GM23338 (cell line): ENCODE results near the gene KLHL12. TPM values are rescaled to one million over a fixed set of nuclear protein-coding genes. Genes with fewer than 3 reads are reported as not detected.

ENCODE experiments used
- ATAC-seq: fragments of 200-7000 bp; cut with Tn5 transposase; 3 replicates; pipeline ENCODE4 v1.9.1; 2020
- DNase-seq: peaks from one replicate; pipeline ENCODE4 v3.0.0-alpha.2; 2015; ENCODE audit warnings: low spot score
- H2AFZ ChIP-seq: fragments of 200-600 bp; sonication (generic); 2 replicates; pipeline ENCODE4 v1.8.0; 2016; ENCODE audit warnings: antibody characterized with exemption, mild to moderate bottlenecking, moderate library complexity
- H3F3A ChIP-seq: fragments of 200-600 bp; sonication (generic); replicated peaks from 2 replicates; pipeline ENCODE4 v1.8.0; 2017; ENCODE audit warnings: antibody characterized with exemption, mixed run types, low read depth
- H3K27ac ChIP-seq: fragments of 200-600 bp; sonication (generic); 2 replicates; pipeline ENCODE4 v1.6.1; 2016; ENCODE audit warnings: low read depth
- H3K27me3 ChIP-seq: fragments of 200-600 bp; sonication (generic); 2 replicates; pipeline ENCODE4 v1.8.0; 2016; ENCODE audit warnings: mild to moderate bottlenecking, mixed run types, moderate library complexity; ENCODE audit not compliant: insufficient read depth
- H3K36me3 ChIP-seq: fragments of 200-600 bp; sonication (generic); 2 replicates; pipeline ENCODE4 v1.8.0; 2016; ENCODE audit warnings: mild to moderate bottlenecking; ENCODE audit not compliant: insufficient read depth
- H3K4me1 ChIP-seq: fragments of 200-600 bp; sonication (generic); 2 replicates; pipeline ENCODE4 v1.8.0; 2016; ENCODE audit warnings: mild to moderate bottlenecking, moderate library complexity; ENCODE audit not compliant: insufficient read depth
- H3K4me2 ChIP-seq: fragments of 200-600 bp; sonication (generic); 2 replicates; pipeline ENCODE4 v1.7.1; 2017; ENCODE audit warnings: mixed run types
- H3K4me3 ChIP-seq: fragments of 200-600 bp; sonication (generic); 2 replicates; pipeline ENCODE4 v1.6.1; 2016; ENCODE audit warnings: mixed run types
- H3K79me2 ChIP-seq: fragments of 200-600 bp; sonication (generic); replicated peaks from 2 replicates; pipeline ENCODE4 v1.8.0; 2017; ENCODE audit warnings: mild to moderate bottlenecking; ENCODE audit not compliant: insufficient read depth
- H3K9me2 ChIP-seq: fragments of 200-600 bp; sonication (generic); 2 replicates; pipeline ENCODE4 v1.8.0; 2017; ENCODE audit not compliant: insufficient read depth
- H4K20me1 ChIP-seq: fragments of 200-600 bp; sonication (generic); replicated peaks from 2 replicates; pipeline ENCODE4 v1.8.0; 2017; ENCODE audit warnings: mild to moderate bottlenecking; ENCODE audit not compliant: insufficient read depth
- H3K27ac Mint-ChIP-seq: 2 replicates; pipeline ENCODE4 v1.8.0; 2020; ENCODE audit warnings: inconsistent platforms, mild to moderate bottlenecking, moderate library complexity, mixed read lengths
- H3K27me3 Mint-ChIP-seq: 3 replicates; pipeline ENCODE4 v1.8.0; 2022; ENCODE audit warnings: low read depth, mild to moderate bottlenecking, moderate library complexity, mixed read lengths, inconsistent platforms; ENCODE audit not compliant: insufficient read depth, poor library complexity
- H3K36me3 Mint-ChIP-seq: 3 replicates; pipeline ENCODE4 v1.8.0; 2021; ENCODE audit warnings: low read depth, mild to moderate bottlenecking, inconsistent platforms, moderate library complexity, mixed read lengths
- H3K4me1 Mint-ChIP-seq: 3 replicates; pipeline ENCODE4 v1.8.0; 2020; ENCODE audit warnings: mild to moderate bottlenecking, inconsistent platforms, mixed read lengths
- H3K4me3 Mint-ChIP-seq: 3 replicates; pipeline ENCODE4 v1.8.0; 2021; ENCODE audit warnings: moderate library complexity, mild to moderate bottlenecking, inconsistent platforms, mixed read lengths
- H3K9me3 Mint-ChIP-seq: 3 replicates; pipeline ENCODE4 v1.8.0; 2020; ENCODE audit warnings: moderate library complexity, mild to moderate bottlenecking, inconsistent platforms, mixed read lengths
- CREB1 ChIP-seq: fragments of 250-450 bp; sonication (Bioruptor Pico); IDR thresholded peaks from 2 replicates; pipeline ENCODE4 v1.5.0; 2020; ENCODE audit warnings: low read depth, mild to moderate bottlenecking, moderate library complexity
- CTCF ChIP-seq, 2 experiments: fragments of 200-600 bp in 1 of 2; sonication (generic) in 1 of 2; conservative IDR thresholded peaks; 2 replicates each; pipeline versions ENCODE4 v1.5.1 to v1.6.1; 2016 to 2017; ENCODE audit warnings: antibody characterized with exemption in 2 of 2, low read depth in 2 of 2, mild to moderate bottlenecking in 2 of 2, moderate library complexity in 1 of 2
- ETS1 ChIP-seq: IDR thresholded peaks from 2 replicates; pipeline ENCODE4 v1.6.1; 2016; ENCODE audit warnings: antibody characterized with exemption
- EZH2phosphoT487 ChIP-seq: fragments of 200-600 bp; sonication (generic); IDR thresholded peaks from one replicate; pipeline ENCODE4 v1.8.1; 2018; ENCODE audit warnings: antibody characterized with exemption; ENCODE audit not compliant: unreplicated experiment
- NANOG ChIP-seq: IDR thresholded peaks from 2 replicates; pipeline ENCODE4 v1.6.1; 2016; ENCODE audit warnings: antibody characterized with exemption, borderline replicate concordance
- POLR2AphosphoS5 ChIP-seq: IDR thresholded peaks from 2 replicates; pipeline ENCODE4 v1.6.1; 2016; ENCODE audit warnings: antibody characterized with exemption, low read depth
- polyA plus RNA-seq: library from polyadenylated mRNA; unstranded; fragments of >200 nt; fragmentation: Nextera tagmentation; extraction: Ambion mirVana; gene quantifications from 2 replicates; pipeline ENCODE4 v1.2.1, GENCODE V29; 2016
- total RNA-seq: library from RNA; depleted of rRNA; stranded (reverse); fragments of >200 nt; shearing (Covaris generic); gene quantifications from 2 replicates; pipeline ENCODE4 v1.2.3, GENCODE V29; 2014

Gene KLHL12
- total and polyA plus RNA-seq, 2 experiments from 2014 or later = 14.6 to 27.5 TPM

GRCh38 chr1:202957733-202958543 lies 30.9 kb upstream of the KLHL12 start, which contains the start of gene ADIPOR1:
Gene ADIPOR1 (minus strand): TSS chr1:202958312. CDS start chr1:202951070, 7,242 bp downstream.
- Histone ChIP-seq H2AFZ (peak within 1 kb of the TSS; percentile 83), H3K4me3 (peak within 1 kb of the TSS; percentile 98), H3K4me2 (peak within 1 kb of the TSS; percentile 96), H3K9me2 (no peaks in the 10 kb centered on the region), H4K20me1 (peaks cover 45% of the 10 kb centered on the region), H3K27me3 (no peaks in the 10 kb centered on the region), H3K36me3 (no peaks in the 10 kb centered on the region), H3F3A (no peaks in the 10 kb centered on the region), H3K27ac (peak within 1 kb of the TSS; percentile 63), H3K79me2 (peaks cover 49% of the 10 kb centered on the region), H3K4me1 (peaks cover 5% of the 10 kb centered on the region; the same call in 1 of the 2 replicates)
- TF ChIP-seq POLR2AphosphoS5 (peak; percentile 96), ETS1 (peak; percentile 48; the same call in 1 of the 2 replicates), EZH2phosphoT487 (no peak), CREB1 (CRISPR knock-in tag) (peak; percentile 91)
- peak within 1 kb of the TSS; percentile 60; the same call in 1 of the 2 replicates for H3K27ac Mint-ChIP-seq
- H3K4me3 Mint-ChIP-seq = peak within 1 kb of the TSS; percentile 84
- H3K9me3 Mint-ChIP-seq = no peaks in the 10 kb centered on the region
- peaks cover 13% of the 10 kb centered on the region for H3K4me1 Mint-ChIP-seq
- DNase-seq (peak; percentile 94), ATAC-seq (peak; percentile 97)
- peaks cover 7% of the 10 kb centered on the region for H3K27me3 Mint-ChIP-seq
- H3K36me3 Mint-ChIP-seq = peaks cover 3% of the 10 kb centered on the region; the same call in 1 of the 3 replicates

GRCh38 chr1:202956969-202957368 lies 29.9 kb upstream of the KLHL12 start:
- Mint-ChIP-seq H3K9me3 (no peaks in the 10 kb centered on the region), H3K4me3 (peak overlapping the region; percentile 84), H3K36me3 (no peaks in the 10 kb centered on the region; the same call in 2 of the 3 replicates), H3K4me1 (peaks cover 13% of the 10 kb centered on the region), H3K27me3 (peaks cover 5% of the 10 kb centered on the region), H3K27ac (no peak overlapping the region)
- peak overlapping the region; percentile 96 for H3K4me2 ChIP-seq
- no peaks in the 10 kb centered on the region for H3K27me3 ChIP-seq
- no peaks in the 10 kb centered on the region for H3K9me2 ChIP-seq
- peaks cover 59% of the 10 kb centered on the region for H3K79me2 ChIP-seq
- H3K36me3 ChIP-seq = no peaks in the 10 kb centered on the region
- DNase-seq (no peak), ATAC-seq (no peak)
- no peak overlapping the region for H2AFZ ChIP-seq
- no peaks in the 10 kb centered on the region for H3F3A ChIP-seq
- TF ChIP-seq CTCF (conservative IDR thresholded peaks at IDR 0.05; ENCODE audit: low read depth in 2 of 2) (no peak), NANOG (no peak)
- peak overlapping the region; percentile 98 for H3K4me3 ChIP-seq
- H4K20me1 ChIP-seq = peaks cover 47% of the 10 kb centered on the region
- peaks cover 5% of the 10 kb centered on the region; the same call in 1 of the 2 replicates for H3K4me1 ChIP-seq
- H3K27ac ChIP-seq = no peak overlapping the region
